Measurements from ENCODE around the gene HSPA1L.
"Not testable (repeated sequence)": the region's sequence is repeated elsewhere in the genome, so short reads cannot be mapped to it uniquely, and the experiment has no call there.

Gene HSPA1L

DNA sequence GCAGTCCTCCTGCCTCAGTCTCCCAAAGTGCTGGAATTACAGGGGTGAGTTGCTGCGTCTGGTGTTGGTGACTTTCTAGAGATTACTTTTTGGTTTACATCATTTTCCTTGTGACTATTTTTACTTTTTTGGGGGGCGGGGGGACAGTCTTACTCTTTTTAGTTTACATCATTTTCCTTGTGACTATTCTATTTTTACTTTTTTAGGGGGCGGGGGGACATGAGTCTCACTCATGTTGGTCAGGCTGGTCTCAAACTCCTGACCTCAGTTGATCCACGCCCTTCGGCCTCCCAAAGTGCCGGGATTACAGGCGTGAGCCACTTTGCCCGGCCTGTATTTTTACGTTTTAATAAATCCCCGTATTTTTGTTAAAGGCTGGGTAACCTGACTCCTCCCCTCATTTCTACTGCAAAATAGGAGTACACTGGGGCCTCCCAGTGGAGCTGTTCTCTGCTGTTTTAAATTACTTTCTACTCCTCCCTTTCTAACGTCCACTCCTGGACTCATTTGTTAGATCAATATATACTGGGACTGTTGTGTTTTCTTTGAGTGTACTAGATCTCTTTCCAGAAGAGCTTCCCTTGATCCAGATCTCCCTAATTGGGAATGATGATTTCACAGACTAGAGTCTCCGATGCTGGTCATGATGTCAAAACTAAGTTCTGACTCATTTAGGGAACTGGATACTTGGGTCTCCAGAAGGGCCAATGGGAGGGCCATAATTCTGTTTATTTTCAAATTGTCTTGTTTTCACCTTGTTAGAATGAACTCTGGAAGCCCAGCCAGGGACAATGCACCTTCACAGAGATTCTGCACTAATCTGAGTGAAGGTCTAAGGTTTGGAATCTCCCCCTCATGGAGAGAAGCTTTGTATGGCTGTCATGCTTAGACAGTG is 21.6 kb upstream of the HSPA1L start:
- no peak for DNase-seq

DNA sequence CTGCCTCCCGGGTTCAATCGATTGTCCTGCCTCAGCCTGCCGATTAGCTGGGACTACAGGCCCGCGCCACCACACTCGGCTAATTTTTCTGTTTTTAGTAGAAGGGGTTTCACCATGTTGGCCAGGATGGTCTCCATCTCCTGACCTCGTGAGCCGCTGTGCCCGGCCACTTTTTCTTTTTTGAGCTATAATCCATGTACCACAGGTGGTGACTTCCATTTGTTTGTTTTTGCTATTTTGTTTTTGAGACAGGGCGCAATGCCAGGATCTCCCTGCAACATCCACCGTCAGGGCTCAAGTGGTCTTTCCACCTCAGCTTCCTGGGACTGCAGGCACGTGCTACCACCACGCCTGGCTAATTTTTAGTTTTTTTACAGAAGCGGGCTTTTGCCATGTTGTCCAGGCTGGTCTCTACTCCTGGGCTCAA is 21.0 kb upstream of the HSPA1L start:
- DNase-seq: no peak

DNA sequence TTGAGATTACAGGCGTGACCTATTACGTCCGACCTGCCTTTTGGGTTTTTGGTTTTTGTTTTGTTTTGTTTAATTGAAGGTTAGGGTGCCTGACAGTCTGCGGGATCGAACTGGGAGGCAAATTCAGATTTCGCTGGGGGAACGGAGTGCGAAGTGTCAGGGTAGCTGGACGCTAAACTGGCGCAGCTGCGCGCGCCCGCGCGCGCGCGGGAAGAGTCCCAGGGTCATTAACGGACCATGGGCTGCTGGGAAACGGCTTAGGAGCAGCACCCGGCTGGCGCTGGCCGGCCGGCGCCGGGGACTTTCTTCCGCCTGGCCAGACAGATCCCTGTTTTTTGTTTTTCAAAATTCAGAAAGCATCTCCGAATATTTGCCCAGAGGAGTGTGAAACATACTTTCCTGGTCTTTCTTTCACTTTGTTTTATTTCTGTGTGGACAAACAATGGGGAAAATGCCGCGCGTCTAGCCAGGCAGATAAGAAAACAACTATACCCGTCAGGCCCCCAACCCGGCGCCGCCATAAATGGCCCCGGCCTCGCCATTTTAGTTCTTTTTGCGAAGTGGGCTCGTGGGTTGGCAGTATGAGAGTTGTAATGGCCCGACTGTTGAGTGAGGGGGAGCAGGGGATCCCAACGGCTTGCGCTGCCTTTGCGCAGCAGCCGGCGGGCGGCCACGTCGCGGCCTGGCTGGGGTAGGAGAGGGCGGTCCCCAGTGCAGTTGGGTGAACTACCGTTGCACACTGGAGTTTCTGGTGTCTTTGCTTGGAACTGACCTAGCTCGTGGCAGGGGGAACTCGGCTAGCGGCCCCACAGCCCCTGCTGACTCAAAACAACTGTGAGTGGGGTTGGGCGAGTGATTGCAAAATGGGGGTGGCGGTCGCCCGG is 19.5 kb upstream of the HSPA1L start:
- DNase-seq: peak; percentile 68

DNA sequence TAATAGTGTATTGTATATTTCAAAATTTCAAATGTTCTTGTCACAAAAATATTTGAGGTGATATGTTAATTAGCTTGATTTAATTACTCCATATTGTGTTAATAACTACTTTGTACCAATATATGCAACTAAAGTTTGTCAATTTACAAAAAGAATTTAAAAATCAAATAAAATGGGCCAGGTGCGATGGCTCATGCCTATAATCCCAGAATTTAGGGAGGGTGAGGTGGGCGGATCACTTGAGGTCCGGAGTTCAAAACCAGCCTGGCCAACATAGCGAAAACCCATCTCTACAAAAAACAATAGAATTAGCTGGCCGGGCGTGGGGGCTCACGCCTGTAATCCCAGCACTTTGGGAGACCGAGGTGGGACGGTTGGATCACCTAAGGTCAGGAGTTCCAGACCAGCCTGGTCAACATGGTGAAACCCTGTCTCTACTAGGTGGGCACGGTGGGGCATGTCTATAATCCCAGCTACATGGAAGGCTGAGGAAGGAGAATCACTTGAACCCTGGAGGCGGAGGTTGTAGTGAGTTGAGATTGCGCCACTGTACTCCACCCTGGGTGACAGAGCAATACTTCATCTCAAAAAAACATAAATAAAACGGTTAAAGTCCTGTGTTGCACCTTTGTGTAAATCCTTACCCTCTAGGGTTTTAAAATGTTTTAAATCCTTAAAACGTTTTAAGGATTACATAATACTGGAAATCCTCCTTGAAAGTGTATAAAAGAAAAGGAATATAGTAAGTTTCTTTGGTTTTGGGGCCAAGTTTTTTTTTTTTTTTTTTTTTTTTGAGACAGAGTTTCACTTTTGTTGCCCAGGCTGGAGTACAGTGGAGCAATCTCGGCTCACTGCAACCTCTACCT is 16.5 kb upstream of the HSPA1L start:
- DNase-seq: no peak

DNA sequence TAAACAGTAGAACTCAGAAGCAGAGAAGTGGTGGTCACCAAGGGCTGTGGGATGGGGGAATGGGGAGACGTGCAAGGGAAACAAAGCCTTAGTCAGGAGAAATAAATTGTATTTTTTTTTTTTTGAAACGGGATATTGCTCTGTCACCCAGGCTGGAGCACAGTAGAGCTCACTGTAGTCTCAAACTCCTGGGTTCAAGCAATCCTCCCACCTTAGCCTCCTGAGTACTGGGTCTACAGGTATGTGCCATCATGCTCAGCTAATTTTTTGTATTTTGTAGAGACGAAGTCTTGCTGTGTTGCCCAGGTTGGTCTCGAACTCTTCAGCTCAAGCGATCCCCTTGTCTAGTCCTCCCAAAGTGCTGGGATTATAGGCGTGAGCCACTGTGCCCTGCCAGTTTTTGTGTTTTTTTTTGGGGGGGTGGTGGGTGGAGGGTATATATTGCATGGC is 15.8 kb upstream of the HSPA1L start:
- DNase-seq: no peak

DNA sequence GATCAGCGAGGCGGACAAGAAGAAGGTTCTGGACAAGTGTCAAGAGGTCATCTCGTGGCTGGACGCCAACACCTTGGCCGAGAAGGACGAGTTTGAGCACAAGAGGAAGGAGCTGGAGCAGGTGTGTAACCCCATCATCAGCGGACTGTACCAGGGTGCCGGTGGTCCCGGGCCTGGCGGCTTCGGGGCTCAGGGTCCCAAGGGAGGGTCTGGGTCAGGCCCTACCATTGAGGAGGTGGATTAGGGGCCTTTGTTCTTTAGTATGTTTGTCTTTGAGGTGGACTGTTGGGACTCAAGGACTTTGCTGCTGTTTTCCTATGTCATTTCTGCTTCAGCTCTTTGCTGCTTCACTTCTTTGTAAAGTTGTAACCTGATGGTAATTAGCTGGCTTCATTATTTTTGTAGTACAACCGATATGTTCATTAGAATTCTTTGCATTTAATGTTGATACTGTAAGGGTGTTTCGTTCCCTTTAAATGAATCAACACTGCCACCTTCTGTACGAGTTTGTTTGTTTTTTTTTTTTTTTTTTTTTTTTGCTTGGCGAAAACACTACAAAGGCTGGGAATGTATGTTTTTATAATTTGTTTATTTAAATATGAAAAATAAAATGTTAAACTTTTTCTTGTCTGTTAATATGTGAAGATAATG is 14.7 kb upstream of the HSPA1L start:
- DNase-seq: no peak

DNA sequence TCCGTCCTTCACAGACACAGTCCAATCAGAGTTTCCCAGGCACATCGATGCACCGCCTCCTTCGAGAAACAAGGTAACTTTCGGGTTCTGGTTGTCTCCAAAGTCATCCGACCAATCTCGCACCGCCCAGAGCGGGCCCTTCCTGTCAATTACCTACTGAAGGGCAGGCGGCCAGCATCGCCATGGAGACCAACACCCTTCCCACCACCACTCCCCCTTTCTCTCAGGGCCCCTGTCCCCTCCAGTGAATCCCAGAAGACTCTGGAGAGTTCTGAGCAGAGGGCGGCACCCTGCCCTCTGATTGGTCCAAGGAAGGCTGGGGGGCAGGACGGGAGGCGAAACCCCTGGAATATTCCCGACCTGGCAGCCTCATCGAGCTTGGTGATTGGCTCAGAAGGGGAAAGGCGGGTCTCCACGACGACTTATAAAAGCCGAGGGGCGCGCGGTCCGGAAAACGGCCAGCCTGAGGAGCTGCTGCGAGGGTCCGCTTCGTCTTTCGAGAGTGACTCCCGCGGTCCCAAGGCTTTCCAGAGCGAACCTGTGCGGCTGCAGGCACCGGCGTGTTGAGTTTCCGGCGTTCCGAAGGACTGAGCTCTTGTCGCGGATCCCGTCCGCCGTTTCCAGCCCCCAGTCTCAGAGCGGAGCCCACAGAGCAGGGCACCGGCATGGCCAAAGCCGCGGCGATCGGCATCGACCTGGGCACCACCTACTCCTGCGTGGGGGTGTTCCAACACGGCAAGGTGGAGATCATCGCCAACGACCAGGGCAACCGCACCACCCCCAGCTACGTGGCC is 12.4 kb upstream of the HSPA1L start, which contains the start of gene HSPA1B:
HSPA1B (plus strand) TSS at position 453 of the 794 bp plus-strand sequence; CDS start at position 666, 213 bp downstream.
- peak; percentile 100 for DNase-seq

DNA sequence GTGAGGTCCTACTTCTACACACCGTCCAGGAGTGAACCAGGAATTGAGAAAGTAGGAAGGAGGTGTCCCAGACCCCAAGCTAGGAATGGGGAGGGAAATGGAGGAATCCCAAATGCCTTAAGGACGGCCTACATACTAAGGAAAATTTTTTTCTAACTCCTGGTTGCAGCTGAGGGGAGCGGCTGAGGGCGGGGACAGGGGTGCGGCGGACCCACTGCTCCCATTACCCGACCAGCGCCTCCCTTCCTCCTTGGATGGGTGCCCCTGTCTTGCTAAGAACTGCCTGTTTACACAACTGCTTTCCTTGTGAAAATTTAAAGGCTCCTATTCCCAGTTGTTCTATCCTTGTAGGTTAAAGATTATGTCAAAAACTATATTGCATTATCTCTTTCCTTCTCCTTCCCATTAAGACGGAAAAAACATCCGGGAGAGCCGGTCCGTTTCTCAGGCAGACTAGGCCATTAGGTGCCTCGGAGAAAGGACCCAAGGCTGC is 11.8 kb upstream of the HSPA1L start:
- DNase-seq: peak; percentile 57

DNA sequence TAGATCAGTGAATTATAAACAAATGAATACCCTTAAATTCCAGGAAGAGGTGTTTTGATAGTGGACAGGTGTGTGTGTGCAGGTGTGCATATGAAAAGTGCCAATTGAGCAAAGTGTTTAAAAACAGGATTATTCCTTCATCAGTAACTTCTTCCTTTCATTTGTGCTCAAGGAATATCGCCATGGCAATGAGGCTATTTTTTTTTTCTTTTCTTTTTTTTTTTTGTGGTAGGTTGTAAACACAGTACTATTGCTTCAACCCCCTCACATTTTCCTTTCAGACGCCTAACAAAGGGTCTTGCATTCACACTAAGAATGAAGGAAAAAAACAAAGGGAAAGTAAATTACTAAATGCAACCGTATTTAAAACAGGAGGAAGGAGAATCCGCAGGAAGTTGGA is 10.5 kb upstream of the HSPA1L start:
- no peak for DNase-seq

DNA sequence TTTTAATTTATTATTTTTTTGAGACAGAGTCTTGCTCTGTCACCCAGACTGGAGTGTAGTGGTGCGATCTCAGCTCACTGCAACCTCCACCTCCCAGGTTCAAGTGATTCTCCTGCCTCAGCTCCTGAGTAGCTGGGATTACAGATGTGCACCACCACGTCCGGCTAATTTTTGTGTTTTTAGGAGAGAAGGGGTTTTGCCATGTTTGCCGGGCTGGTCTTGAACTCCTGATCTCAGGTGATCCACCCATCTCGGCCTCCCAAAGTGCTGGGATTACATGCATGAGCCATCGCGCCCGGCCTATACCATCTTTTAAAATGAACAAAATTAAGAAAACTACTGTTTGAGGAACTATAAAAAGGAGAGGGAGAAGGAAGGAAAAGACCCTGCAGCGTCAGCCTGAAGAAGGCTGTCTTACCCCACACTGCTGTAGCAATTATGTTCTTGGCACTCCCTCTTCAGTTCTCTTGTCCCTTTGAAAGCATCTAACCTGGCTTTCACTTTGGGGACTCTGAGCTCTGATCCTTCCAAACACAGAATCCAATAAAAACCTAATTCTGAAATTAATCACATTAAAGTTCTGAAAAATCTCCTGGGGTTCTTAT is 8.6 kb upstream of the HSPA1L start:
- DNase-seq: not testable (repeated sequence)

DNA sequence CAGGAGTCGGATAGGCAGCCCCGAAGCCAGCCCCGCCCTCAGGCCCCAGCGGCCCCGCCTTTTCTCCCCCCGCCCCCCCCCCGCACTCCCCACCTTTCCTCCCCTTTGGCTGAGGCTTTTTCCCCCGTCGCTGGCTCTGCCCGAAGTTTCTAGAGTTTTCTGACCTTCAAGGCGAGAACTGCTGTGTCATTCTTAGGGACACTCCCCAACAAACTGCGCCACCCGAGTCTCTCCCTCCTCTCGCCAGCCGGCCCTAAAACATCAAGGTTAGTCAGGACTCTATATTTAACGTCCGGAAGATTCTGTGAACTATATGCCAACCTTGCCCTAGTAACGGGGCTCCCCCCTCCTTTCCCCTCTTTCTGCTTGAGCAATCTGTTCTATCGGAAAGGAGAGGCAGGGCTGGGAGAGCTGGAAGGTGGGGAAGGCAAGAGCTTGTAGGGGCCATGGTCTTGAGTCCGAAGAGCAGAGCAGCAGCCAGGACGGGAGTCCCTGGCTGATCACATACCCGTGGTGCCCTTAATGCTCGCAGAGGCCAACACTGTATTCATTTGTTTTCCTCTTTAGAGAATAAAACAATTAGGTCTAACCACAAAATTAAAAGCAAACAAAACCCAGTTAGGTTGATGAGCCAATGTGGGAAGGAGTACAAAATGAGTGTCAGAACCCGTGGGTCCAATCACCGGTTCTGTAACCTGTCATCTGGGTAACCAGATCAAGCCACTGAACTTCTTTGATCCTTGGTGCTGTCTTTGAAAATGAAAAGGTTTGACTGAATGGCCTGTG is 7.1 kb upstream of the HSPA1L start:
- no peak for DNase-seq

DNA sequence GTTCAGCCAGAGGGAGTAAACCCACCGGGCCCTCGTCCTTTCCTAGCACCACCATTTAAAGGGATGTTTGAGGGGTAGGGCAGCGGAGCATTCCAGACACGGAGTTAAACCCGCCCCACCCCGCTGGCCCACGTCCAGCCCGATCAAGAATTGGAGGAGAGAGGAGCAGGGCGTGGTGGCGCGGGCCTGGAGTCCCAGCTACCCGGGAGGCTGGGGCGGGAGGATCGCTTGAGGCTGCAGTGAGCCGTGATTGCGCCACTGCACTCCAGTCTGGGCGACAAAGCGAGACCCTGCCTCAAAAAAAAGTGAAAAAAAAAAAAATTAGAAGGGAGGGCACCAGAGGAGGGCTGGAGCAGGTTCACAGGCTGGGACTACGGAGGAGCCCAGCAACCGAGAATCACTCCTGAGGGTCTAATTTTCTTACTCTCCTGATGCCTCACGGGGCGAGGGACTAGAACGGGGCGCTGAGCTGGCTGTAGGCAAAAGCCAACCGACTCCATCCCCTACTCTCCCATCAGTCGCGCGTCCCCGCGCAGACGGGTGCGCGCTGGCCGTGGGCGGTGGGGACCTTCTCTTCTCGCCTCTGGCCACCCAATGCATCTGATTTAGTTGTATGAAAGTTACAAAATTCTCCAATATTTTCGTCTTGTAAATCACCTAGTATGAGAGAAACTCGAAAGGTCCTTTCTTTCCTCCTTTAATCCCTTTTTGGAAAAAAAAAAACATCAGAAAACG is 6.4 kb upstream of the HSPA1L start:
- no peak for DNase-seq

DNA sequence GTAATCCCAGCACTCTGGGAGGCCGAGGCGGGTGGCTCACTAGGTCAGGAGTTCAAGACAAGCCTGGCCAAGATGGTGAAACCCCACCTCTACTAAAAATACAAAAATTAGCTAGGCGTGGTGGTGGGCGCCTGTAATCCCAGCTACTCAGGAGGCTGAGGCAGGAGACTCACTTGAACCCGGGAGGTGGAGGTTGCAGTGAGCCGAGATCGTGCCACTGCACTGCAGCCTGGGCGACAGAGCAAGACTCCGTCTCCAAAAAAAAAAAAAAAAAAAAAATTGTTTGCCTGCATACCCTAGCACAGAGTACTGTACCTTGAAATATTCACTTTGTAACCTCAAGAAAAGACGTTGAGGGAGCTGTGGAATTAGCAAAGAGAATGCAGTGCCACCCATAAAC is 5.3 kb upstream of the HSPA1L start:
- DNase-seq: not testable (repeated sequence)

DNA sequence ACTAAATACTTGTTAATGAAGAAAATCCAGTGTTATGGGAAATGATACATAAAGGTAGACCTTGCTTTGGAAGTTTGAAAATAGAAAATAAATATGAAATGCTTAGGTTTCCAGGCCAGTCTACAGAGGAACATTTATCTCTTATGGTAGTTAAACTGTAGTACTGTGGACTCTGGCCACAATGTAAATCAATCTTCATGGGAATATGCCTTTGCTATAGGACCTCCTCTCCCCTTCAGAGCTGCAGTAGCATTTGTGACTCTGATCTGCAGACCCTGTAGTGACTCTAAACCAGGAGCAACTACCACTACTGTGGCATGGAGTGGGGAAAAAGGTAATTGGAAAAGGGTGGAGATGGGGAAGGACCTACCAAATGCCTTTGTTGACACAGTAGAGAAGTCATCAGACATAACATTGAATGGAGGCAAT is 4.8 kb upstream of the HSPA1L start:
- no peak for DNase-seq

DNA sequence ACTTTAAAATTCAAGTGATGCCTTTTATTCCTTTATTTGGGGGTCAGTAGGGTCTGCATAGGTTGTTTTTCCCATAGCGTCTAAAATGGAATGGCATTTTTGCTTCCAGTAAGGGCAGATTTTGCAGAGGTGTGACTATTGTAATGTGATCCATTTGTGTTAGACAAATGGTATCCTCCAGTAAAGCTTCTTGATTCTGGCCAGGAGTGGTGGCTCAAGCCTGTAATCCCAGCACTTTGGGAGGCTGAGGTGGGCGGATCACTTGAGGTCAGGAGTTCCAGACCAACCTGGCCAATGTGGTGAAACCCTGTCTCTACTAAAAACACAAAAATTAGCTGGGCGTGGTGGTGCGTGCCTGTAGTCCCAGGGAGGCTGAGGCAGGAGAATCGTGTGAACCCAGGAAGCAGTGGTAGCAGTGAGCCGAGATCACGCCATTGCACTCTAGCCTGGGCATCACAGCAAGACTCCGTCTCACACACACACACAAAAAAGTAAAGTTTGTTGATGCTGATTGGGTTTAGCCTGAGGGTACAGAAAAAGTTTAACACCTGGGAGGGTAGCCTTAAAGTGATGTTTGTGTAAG is 2.9 kb upstream of the HSPA1L start:
- not testable (repeated sequence) for DNase-seq

DNA sequence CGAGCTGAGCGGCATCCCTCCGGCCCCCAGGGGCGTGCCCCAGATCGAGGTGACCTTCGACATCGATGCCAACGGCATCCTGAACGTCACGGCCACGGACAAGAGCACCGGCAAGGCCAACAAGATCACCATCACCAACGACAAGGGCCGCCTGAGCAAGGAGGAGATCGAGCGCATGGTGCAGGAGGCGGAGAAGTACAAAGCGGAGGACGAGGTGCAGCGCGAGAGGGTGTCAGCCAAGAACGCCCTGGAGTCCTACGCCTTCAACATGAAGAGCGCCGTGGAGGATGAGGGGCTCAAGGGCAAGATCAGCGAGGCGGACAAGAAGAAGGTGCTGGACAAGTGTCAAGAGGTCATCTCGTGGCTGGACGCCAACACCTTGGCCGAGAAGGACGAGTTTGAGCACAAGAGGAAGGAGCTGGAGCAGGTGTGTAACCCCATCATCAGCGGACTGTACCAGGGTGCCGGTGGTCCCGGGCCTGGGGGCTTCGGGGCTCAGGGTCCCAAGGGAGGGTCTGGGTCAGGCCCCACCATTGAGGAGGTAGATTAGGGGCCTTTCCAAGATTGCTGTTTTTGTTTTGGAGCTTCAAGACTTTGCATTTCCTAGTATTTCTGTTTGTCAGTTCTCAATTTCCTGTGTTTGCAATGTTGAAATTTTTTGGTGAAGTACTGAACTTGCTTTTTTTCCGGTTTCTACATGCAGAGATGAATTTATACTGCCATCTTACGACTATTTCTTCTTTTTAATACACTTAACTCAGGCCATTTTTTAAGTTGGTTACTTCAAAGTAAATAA is 2.2 kb upstream of the HSPA1L start:
- DNase-seq: not testable (repeated sequence)

DNA sequence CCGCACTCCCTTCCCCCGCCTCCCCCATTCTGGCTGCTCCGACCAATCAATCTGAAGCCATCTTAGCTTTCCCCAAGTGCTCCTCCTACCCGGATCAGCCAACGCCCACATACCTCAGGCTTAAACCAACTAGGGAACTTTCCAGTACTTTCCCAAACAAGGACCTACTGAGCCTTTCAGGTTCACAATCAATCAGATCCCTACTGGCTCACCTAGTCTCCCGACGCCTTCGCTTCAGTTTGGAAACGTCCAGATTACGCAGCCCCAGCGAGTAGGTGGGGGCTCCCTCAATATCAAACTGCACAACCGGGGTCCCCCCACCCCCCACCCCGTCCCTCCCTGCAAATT is 432 bp downstream of the HSPA1L start:
- DNase-seq: no peak

DNA sequence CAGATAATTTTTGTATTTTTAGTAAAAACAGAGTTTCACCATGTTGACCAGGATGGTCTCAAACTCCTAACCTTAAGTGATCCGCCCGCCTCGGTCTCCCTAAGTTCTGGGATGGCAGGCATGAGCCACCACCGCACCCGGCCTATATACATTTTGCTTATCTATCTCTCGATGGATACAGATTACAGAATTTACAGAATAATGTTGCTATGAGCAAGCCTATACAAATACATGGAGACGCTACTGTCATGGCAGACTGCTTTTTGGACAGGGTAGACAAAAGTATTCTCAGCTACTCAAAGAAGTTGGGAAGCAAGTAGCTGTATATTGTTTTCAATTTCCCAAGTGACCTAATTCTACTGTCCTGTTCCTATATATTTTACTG is 1.6 kb downstream of the HSPA1L start:
- no peak for DNase-seq
